HG03045 (cell line): ENCODE data around the gene PCCA.
A peak's percentile ranks its signal among the peaks of the same experiment; 100 is the strongest.
"Not testable (repeated sequence)": the region's sequence is repeated elsewhere in the genome, so short reads cannot be mapped to it uniquely, and the experiment has no call there.

Experiments used
- ATAC-seq: cut with Tn5 transposase; IDR thresholded peaks from one replicate; pipeline ENCODE4 v1.9.1; 2021; ENCODE audit warnings: mild to moderate bottlenecking, moderate library complexity; ENCODE audit not compliant: unreplicated experiment

Gene PCCA, protein sequence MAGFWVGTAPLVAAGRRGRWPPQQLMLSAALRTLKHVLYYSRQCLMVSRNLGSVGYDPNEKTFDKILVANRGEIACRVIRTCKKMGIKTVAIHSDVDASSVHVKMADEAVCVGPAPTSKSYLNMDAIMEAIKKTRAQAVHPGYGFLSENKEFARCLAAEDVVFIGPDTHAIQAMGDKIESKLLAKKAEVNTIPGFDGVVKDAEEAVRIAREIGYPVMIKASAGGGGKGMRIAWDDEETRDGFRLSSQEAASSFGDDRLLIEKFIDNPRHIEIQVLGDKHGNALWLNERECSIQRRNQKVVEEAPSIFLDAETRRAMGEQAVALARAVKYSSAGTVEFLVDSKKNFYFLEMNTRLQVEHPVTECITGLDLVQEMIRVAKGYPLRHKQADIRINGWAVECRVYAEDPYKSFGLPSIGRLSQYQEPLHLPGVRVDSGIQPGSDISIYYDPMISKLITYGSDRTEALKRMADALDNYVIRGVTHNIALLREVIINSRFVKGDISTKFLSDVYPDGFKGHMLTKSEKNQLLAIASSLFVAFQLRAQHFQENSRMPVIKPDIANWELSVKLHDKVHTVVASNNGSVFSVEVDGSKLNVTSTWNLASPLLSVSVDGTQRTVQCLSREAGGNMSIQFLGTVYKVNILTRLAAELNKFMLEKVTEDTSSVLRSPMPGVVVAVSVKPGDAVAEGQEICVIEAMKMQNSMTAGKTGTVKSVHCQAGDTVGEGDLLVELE

GRCh38 chr13:100088644-100089464 is at the start of gene PCCA:
PCCA (plus strand) TSS chr13:100089093; CDS start chr13:100089121, 28 bp downstream.
- peak; percentile 98 for ATAC-seq

- ATAC-seq: no peak
These were observed 49.2 kb upstream of the PCCA start for GRCh38 chr13:100039740-100040139.

DNA sequence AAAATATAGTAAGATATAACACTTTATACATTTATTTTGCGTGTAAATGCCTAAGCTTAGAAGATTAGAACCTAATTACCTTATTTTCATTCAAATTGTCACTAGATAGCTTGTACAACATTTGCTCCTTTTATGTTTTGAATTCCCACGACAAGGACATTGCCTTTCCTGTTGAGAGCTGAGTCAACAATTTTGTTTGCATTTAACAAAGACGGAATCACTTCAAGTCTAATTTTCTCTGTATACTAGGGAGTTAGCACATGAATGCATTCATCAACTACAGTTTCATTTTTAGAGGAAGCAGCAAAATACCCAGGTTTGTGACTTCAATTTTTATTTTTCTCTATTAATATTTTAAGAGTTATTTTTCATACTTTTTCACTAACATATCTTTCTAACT is 48.7 kb upstream of the PCCA start:
- ATAC-seq: no peak

DNA sequence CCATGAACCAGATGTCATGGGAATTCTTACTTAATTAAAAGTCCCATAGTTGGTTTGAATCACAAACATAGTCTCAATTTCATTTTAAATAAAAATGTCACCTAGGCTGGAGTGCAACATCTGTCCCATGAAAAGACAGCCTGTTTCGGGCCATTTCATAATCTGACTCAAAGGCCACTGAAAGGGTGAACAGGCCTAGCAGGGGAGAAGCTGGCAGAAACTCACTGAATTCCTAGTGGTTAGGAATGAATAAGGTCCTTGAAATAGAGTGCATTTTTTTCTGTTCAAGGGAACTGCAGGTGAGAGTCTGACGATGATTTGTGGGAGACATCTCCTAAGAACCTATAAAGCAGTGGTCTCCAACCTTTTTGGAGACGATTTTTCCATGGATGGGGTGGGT is 44.0 kb upstream of the PCCA start:
- no peak for ATAC-seq

GRCh38 chr13:100045355-100045754 is 43.5 kb upstream of the PCCA start:
- ATAC-seq: no peak

DNA sequence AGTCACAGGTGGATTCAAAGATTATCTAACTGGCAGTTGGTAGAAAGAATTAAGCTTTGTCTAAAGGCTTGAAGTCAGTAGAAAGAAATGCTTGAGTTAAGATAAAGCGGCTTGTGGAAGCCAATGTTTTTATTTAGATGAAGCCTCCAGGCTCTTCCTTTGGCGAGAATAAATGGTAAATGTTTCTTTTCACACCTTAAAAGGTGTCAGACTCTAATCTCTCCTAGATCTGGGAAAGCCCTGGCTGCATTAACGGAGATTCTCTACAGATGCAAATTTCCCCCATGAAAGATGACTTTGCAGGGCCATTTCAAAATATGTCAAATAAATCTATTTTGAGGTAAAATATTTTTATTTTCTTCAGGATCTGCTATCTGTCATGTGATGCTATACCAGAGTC is 37.8 kb upstream of the PCCA start:
- ATAC-seq: no peak

- ATAC-seq: no peak
These were observed 29.1 kb upstream of the PCCA start for GRCh38 chr13:100059827-100060226.

- no peak for ATAC-seq
These were observed 25.6 kb upstream of the PCCA start for GRCh38 chr13:100063333-100063732.

GRCh38 chr13:100063906-100064305 is 25.0 kb upstream of the PCCA start:
- no peak for ATAC-seq

GRCh38 chr13:100068133-100068931 is 20.6 kb upstream of the PCCA start:
- ATAC-seq: no peak

DNA sequence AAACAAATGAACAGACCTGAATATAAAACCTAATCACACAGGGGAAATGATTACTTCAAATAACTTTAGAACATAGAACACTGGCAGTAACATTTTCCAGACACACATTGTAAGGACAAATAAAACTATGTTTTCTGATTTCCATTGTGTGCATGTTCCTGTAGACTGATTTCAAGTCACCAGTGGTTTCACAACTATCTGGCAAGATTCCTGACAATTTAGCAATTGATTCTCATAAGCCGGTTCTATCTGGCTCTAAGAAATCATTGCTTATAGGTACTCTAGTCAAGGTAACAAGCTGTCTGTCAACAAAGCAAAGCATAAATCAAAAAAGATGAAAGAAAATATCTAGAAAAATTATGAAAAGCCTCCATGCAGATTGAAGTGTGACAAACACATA is 19.6 kb upstream of the PCCA start:
- ATAC-seq: no peak

DNA sequence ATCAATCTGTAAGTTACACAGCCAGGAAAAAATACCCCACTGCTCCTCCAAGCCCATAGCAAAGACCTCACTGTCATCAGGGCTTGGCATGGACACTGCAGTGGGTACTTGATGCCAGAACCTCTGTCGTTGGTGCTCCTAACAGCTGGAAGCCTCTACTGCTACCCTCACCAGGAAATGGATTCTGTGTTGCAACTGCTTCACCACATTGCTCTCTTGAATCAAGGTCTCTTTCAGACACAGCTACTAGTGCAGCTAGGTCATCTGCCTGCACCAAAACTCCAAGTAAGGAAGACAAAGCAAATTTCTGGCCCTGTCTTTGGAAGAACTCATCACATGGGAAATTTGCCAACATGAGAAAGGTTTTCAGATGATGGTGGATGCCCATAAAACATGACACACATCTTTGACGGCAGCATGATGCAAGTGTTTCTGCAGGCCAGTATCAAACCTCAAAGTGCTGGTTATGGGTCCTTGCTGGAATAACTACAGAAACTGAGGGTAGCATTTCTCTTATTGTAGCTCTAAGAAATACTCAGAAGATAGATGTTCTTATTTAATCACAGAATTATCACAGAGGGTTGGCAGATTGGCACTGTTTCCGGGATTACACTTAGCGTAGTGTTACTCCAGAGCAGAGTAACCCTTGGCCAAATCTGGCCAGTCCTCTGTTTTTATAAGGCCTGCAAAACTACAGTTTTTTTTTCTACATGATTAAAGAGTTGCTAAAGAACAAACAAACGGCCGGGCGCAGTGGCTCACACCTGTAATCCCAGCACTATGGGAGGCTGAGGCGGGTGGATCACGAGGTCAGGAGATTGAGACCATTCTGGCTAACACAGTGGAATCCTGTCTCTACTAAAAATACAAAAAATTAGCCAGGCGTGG is 12.9 kb upstream of the PCCA start:
- no peak for ATAC-seq

DNA sequence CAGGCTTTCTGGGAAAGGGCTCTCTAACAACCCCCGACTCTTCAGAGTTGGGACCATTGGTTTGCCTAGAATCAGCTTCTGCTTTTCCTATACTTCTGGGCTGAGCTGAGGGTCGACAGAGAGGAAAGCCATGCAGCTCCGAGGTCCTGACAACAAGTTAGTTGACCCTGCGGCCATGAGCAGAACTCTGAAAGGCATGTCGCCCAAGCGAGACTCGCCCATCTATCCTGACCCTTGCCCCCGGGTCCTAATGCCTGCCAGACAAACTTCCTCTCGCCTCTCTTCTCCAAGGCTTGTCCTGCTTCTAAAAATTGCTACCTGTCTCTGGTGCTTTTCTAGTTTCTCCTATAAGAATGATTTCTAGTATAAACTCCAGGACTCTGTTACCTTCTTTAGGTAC is 9.9 kb upstream of the PCCA start:
- ATAC-seq: not testable (repeated sequence)

GRCh38 chr13:100083401-100083800 is 5.5 kb upstream of the PCCA start:
- ATAC-seq: not testable (repeated sequence)

DNA sequence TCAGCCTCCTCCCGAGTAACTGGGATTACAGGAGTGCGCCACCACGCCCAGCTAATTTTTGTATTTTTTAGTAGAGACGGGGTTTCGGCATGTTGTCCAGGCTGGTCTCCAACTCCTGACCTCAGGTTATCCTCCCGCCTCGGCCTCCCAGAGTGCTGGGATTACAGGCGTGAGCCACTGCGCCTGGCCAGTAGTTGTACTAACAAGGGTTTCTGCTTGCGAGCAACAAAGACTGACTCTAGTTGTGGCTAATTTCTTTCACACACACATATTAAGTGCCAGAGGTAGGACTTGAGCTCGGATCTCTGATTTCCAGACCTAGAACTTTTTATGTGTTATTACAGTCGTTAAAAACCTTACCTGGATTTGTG is 635 bp upstream of the PCCA start:
- no peak for ATAC-seq

DNA sequence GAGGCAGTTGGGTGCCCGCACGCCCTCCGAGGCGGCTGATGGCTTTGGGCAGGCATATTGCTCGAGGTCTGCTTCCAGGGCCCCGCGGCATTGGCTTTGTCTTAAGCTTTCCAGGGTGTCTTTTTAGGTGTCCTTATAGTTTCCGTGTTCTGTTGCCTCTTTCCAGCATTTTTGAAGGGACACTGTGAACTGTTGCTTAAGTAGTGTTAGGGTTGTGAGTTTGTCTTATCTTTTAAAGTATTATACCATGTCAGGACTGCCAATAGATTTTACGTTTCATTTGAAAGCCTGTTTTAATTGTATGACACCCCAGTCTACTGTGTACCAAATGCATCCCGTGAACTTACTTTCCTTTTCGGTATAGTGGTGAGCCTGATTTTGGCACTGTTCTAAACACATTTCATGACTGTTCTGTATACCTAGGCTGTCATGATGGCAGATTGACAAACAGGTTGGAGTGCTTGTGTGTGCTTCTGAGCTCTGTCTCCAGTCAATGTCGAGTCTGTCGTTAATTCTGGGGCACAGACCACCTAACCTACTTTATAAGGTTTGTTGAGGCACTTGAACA is 656 bp downstream of the PCCA start:
- no peak for ATAC-seq

DNA sequence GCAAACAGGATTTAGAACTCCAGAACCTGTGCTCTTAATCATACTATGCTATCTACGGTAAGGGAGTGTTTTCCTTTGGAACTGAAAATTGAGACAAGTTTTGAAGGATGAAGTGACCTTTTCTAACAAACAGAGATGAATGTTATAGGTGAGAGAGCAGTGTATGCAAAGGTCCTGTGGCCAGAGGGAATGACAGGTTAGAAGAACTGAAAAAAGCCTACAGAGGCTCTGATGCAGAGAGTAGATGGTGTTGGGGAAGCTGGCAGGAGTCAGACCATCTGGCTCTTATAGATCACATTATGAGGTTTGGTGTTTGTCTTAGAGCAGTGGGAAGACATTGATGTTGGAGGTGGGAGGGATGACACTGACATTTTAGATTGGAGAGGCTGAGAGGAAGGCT is 2.0 kb downstream of the PCCA start:
- no peak for ATAC-seq

DNA sequence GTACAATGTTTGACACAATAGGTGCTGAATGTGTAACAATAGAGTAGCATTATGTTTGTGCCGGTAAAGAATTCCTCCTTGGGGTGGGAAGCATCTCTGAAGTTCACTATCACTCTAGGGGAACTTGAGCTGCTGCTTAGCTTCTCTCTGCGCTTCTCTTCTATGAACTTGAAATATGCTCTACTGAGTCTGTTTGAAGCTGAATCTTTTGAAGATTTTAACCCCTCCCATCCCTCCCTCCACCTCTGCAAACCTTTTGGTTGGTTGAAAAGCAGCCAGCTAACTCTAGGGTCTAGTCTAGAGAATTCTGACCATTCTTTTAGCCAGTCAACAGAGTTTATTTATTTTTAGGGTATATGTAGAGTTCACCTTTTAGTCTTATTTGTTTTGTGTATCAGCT is 2.5 kb downstream of the PCCA start:
- no peak for ATAC-seq

- not testable (repeated sequence) for ATAC-seq
These were observed 3.4 kb downstream of the PCCA start for GRCh38 chr13:100092273-100092672.
